GM12878 (cell line): ENCODE data around the gene PCBP4. TPM values are rescaled to one million over a fixed set of nuclear protein-coding genes. Genes with fewer than 3 reads are reported as not detected.

Source experiments
- ATAC-seq: fragments of 200-7000 bp; cut with Tn5 transposase; 3 replicates; pipeline ENCODE4 v1.9.1; 2020; ENCODE audit warnings: mild to moderate bottlenecking, moderate library complexity
- BruUV-seq: library from RNA; stranded (reverse); fragments of 400-500 nt; replicated peaks from 2 replicates; lab custom pipeline; 2021; lab: Mats Ljungman, UMichigan
- CTCF ChIA-PET: fragments of 300-600 bp; sonication (Branson Sonifier 250); formaldehyde crosslinking; extraction: SDS; loops from one replicate; lab custom pipeline; 2021; ENCODE audit warnings: inconsistent platforms; lab: Yijun Ruan, JAX
- POLR2A ChIA-PET: fragments of 350-600 bp; formaldehyde crosslinking; extraction: SDS; loops from one replicate; lab custom pipeline; 2021; ENCODE audit warnings: inconsistent platforms; lab: Charles Lee
- RAD21 ChIA-PET: fragments of 300-600 bp; sonication (Branson Sonifier 250); formaldehyde crosslinking; loops from one replicate; lab custom pipeline; 2023; ENCODE audit warnings: antibody characterized with exemption; ENCODE audit not compliant: unreplicated experiment; lab: Charles Lee
- SMC1A ChIA-PET: fragments of 300-600 bp; sonication (Branson Sonifier 250); formaldehyde crosslinking; loops from one replicate; lab custom pipeline; 2023; ENCODE audit not compliant: unreplicated experiment, uncharacterized antibody; lab: Charles Lee
- DNase-seq: peaks from one replicate; pipeline ENCODE4 v3.0.0-alpha.2; 2011; ENCODE audit warnings: low read depth, low spot score
- FAIRE-seq: peaks from 3 replicates; lab custom pipeline; 2011; peaks lifted over from hg19 to GRCh38; lab: Jason Lieb, UNC
- H2AFZ ChIP-seq: 2 replicates; pipeline ENCODE4 v1.6.0; 2011; ENCODE audit warnings: low read depth, low read length, control low read depth; ENCODE audit not compliant: control insufficient read depth
- H3K27ac ChIP-seq: 2 replicates; pipeline ENCODE4 v1.5.1; 2011; ENCODE audit warnings: control low read depth; ENCODE audit not compliant: control insufficient read depth, insufficient read depth
- H3K27me3 ChIP-seq, 2 experiments: replicated peaks in 1 of 2; 2 replicates each; pipeline versions ENCODE4 v1.6.0 to v1.6.1; 2011; ENCODE audit warnings: low read length in 1 of 2; ENCODE audit not compliant: control insufficient read depth in 2 of 2, insufficient read depth in 2 of 2
- H3K36me3 ChIP-seq, 2 experiments: 2 replicates each; pipeline ENCODE4 v1.5.1; 2011; ENCODE audit warnings: low read length in 1 of 2; ENCODE audit not compliant: control insufficient read depth in 2 of 2, insufficient read depth in 2 of 2
- H3K4me1 ChIP-seq: 2 replicates; pipeline ENCODE4 v1.6.1; 2011; ENCODE audit warnings: mild to moderate bottlenecking, low read length, moderate library complexity, mixed read lengths; ENCODE audit not compliant: control insufficient read depth, insufficient read depth
- H3K4me2 ChIP-seq: 2 replicates; pipeline ENCODE4 v1.6.0; 2011; ENCODE audit warnings: control low read depth; ENCODE audit not compliant: control insufficient read depth, insufficient read depth
- H3K4me3 ChIP-seq: fragments of 200-600 bp; sonication (generic); 2 replicates; pipeline ENCODE4 v1.5.1; 2016
- H3K79me2 ChIP-seq: 2 replicates; pipeline ENCODE4 v1.6.0; 2011; ENCODE audit warnings: low read length; ENCODE audit not compliant: control insufficient read depth, insufficient read depth
- H3K9ac ChIP-seq: 2 replicates; pipeline ENCODE4 v1.8.0; 2011; ENCODE audit warnings: low read length, control low read depth, mixed read lengths; ENCODE audit not compliant: control insufficient read depth, insufficient read depth
- H3K9me3 ChIP-seq: replicated peaks from 3 replicates; pipeline ENCODE4 v1.5.1; 2011; ENCODE audit warnings: mild to moderate bottlenecking, low read length; ENCODE audit not compliant: control insufficient read depth, insufficient read depth
- H4K20me1 ChIP-seq: 2 replicates; pipeline ENCODE4 v1.6.0; 2011; ENCODE audit not compliant: control insufficient read depth, insufficient read depth
- CBX3 ChIP-seq: fragments of 200-600 bp; sonication (generic); IDR thresholded peaks from 2 replicates; pipeline ENCODE4 v1.6.1; 2016; ENCODE audit warnings: low read depth, borderline replicate concordance
- CEBPZ ChIP-seq: fragments of 150-350 bp; IDR thresholded peaks from 2 replicates; pipeline ENCODE4 v1.6.1; 2016; ENCODE audit warnings: low read depth, low read length
- DPF2 ChIP-seq: fragments of 450-650 bp; IDR thresholded peaks from 2 replicates; pipeline ENCODE4 v1.6.1; 2017; ENCODE audit warnings: mild to moderate bottlenecking
- PML ChIP-seq: IDR thresholded peaks from 2 replicates; pipeline ENCODE4 v1.6.1; 2012; ENCODE audit warnings: low read length, inconsistent platforms
- WGBS: methylation state at CpG from one replicate; pipeline ENCODE4 v1.1.6; 2016; ENCODE audit warnings: low lambda C conversion rate; ENCODE audit not compliant: insufficient replicate concordance, insufficient coverage; ENCODE audit errors: missing lambda C conversion rate; 5-methylcytosine and 5-hydroxymethylcytosine counted together
- in situ Hi-C: fragments of 300-500 bp; cut with MboI; formaldehyde crosslinking; loops from 9 replicates; pipeline ENCODE4 v1.14.3; 2018; ENCODE audit warnings: mixed read lengths
- intact Hi-C: fragments of 100-400 bp; cut with micrococcal nuclease; formaldehyde crosslinking; loops from one replicate; pipeline ENCODE4 v1.14.2; 2022; ENCODE audit not compliant: unreplicated experiment
- polyA plus RNA-seq, 11 experiments: library from polyadenylated mRNA; depleted of rRNA in 4 of 11; unstranded in 6 of 11; stranded (reverse) in 5 of 11; fragments of >200 nt; fragmentation: Nextera tagmentation in 4 of 11; fragmentation: Illumina TruSeq in 1 of 11; extraction: Ambion mirVana in 4 of 11; extraction: Trizol in 1 of 11; gene quantifications; 1 replicate in 1 of 11; 2 replicates in 10 of 11; pipeline versions ENCODE4 v1.2.1 to v1.2.3, GENCODE V29; 2011 to 2016; ENCODE audit warnings: inconsistent platforms in 2 of 11, missing spikeins in 2 of 11, low read depth in 1 of 11
- total RNA-seq, 4 experiments: library from RNA; depleted of rRNA in 3 of 4; stranded (reverse); fragments of >200 nt in 3 of 4; fragmentation: Illumina TruSeq in 1 of 4; extraction: Trizol in 1 of 4; gene quantifications; 2 replicates each; pipeline versions ENCODE4 v1.2.1 to v1.2.3, GENCODE V29; 2013 to 2021

PCBP4 gene
- total and polyA plus RNA-seq, 10 of the 15 experiments (the other 5 are each of a cell fraction or from before 2014, with no cell fraction given), result 0.05 to 14.5 (median 4.2) TPM

GRCh38 chr3:51928438-51928837 lies 38.8 kb downstream of the PCBP4 start:
- DNase-seq, result no peak
- ChIA-PET POLR2A (no interaction called here), CTCF (no interaction called here), SMC1A (no interaction called here), RAD21 (no interaction called here)
- no peaks in the 10 kb centered on the region for H3K79me2 ChIP-seq
- in situ Hi-C loops, result no loop called here
- H3K9me3 ChIP-seq, result no peaks in the 10 kb centered on the region
- no peaks in the 10 kb centered on the region for H3K27me3 ChIP-seq
- FAIRE-seq, result no peak
- no peaks in the 10 kb centered on the region for H3K4me1 ChIP-seq
- no TSS peak for BruUV-seq
- 83% methylated on average over 7 of the region's 7 CpGs for WGBS
- H4K20me1 ChIP-seq, result no peaks in the 10 kb centered on the region
- peaks cover 0 to 8% of the 10 kb centered on the region in 2 experiments for H3K36me3 ChIP-seq
- no peak overlapping the region for H3K4me2 ChIP-seq
- no peak for TF ChIP-seq CBX3
- no peak for TF ChIP-seq CEBPZ
- TF ChIP-seq DPF2, result no peak
- no peak for TF ChIP-seq PML
- no peak overlapping the region for H3K27ac ChIP-seq
- intact Hi-C loops, result no loop called here
- no peak overlapping the region for H2AFZ ChIP-seq
- no peak overlapping the region for H3K9ac ChIP-seq
- ATAC-seq, result no peak
- no peak overlapping the region for H3K4me3 ChIP-seq
